Iris pigment epithelial cell (primary cell): ENCODE measurements around the gene DKC1.
"Not testable (repeated sequence)": the region's sequence is repeated elsewhere in the genome, so short reads cannot be mapped to it uniquely, and the experiment has no call there.

Experiments used
- DNase-seq: peaks from one replicate; pipeline ENCODE4 v3.0.0-alpha.2; 2011; ENCODE audit warnings: low read depth

The DKC1 gene

DNA sequence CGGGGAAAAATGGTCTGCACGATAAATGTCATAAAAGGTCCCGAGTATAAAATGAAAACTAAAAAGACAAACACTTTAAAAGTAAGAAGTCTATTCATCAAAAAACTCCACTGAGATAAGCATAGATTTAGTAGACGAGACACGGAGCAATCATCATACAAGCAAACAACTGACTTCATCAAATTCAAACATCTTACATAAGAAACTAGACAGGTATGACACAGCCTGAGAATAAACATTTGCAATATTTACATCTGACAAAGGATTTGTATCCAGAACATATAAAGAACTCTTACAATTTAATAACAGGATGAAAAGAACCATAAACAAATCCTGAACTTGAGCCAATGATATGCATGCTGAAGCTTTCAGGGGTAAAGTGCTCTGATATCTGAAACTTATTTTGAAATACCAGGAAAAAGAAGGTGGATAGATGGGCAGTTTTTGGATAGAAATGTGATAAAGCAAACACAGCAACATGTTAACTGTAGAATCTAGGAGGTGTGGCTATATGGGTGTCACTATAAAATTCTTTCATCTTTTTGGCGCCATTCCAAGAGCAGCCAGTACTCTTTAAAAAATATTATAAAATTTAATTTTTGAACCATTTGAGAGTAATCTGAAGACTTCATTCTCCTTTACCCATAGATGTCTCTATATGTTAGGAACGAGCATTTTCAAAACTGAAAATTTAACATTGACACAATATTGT lies 30.6 kb downstream of the DKC1 start:
- DNase-seq = no peak

DNA sequence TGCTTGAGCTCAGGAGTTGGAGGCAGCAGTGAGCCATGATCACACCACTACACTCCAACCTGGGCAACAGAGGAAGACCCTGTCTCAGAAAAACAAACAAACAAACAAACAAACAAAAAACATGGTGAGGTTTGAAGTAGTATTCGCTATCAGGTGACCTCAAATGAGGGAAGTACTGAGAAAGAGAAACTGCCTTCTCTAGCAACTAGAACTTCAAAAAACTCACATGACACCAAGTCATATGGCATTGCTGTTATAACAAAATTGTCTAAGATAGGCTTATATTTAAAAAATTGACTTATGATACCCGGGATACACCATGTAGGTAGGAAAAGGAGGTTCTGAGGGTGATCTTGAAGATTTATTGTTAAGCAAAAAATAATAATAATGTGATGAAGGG lies 32.4 kb downstream of the DKC1 start:
- no peak for DNase-seq

DNA sequence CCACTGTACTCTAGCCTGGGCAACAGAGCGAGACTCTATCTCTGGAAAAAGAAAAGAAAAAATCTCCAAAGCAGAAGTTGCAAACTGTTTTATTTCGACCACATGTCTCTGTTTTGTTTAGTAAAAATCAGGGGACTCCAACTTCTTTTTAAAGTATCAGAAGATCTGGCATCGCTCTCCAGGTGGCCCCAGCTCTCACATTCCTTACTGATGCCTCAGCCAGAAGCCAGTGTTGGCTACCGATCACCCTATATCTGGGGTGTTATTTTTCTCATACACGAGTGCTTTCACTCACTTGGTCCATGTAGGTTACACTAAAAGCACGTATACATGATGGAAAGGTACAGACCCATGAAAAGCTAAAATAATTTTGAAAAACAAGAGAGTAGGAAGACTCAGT lies 34.3 kb downstream of the DKC1 start:
- DNase-seq = peak; percentile 34

DNA sequence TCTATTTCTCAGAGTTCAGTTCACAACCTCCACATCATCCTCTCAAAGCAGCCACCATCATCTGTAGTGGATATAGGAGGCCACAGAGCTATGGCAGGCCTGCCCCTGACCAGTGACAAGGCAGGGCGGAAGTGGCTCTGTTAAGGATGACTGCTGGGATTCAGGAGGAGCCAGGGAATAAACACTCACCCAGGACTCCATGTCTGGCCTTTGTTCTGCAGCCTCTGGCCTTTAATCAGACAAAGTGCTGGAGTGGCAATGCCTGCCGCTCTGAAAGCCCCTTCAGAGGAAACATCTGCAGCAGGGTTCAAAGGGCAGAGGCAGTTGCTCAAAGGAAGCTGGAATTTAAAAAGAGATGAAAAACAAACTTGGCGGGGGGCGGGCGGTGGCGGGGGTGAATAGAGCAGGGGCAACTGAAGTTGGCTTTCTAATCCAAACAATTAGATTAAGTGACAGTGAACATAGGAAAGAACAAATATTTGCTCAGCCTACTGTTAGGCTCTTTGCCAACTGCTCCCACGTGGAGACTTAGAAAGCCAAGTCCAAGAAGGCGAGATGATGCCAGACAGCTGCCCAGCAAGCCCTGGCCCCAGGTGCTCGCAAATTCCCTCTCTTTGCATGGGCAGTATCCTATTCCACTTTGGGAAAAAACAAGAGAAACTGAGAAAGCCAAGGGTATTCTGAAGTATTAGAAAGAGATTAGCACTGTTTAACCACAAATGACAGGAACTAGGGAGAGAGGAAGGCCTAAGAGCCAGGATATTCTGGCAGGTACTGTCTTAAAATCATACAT lies 37.1 kb downstream of the DKC1 start:
- DNase-seq = peak; percentile 31

DNA sequence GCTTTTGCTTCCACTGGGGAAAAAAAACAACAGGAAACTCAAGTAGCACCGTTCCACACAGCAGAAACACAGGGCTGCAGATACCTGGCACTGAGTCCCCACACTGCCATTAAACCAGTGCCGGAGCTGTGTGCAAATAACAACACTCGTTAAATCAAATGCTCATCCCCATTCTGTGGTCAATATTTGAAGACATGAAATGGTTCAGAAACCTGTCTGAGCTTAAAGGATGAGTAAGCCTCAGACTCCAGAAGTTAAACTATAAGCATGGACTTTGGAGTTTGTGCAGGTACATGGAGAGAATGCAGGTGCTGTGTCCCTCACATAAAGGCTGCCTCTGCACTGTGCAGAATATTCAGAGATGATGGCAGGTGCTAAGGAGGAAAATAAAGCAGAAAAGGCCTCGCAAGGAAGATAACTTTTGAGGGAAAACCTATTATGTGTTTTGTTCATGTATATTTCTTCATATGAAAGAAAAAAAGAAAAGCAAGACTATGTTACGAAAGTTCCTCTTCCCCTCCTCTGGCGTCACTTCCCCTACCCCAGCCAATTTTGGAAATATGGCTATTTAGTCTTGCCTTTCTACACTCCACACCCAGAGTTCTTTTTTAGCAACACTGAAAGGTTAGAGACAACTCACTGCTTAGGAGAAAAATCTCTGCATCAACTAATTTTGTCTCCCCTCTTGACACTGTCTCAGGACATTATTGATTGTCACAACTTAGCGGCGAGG lies 38.0 kb downstream of the DKC1 start:
- DNase-seq = no peak

DNA sequence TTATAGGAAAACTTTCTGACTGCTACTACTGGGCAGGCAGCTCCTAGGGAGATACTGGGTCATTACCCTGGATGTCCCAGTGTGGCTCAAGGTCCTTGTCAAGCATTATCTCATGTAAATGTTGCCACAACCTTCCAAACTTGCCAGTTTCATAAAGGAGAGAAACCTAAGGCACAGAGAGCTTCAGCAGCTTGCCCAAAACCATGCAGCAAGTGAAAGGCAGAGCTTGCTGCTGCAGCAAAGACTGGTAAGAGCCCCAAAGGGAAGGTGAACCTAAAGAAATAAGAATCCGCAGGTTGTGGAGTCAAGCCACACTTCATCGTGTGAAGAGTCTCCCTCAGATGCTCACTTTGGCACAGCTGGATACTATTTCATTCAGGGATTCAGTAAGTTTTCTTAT lies 40.3 kb downstream of the DKC1 start:
- DNase-seq = no peak

DNA sequence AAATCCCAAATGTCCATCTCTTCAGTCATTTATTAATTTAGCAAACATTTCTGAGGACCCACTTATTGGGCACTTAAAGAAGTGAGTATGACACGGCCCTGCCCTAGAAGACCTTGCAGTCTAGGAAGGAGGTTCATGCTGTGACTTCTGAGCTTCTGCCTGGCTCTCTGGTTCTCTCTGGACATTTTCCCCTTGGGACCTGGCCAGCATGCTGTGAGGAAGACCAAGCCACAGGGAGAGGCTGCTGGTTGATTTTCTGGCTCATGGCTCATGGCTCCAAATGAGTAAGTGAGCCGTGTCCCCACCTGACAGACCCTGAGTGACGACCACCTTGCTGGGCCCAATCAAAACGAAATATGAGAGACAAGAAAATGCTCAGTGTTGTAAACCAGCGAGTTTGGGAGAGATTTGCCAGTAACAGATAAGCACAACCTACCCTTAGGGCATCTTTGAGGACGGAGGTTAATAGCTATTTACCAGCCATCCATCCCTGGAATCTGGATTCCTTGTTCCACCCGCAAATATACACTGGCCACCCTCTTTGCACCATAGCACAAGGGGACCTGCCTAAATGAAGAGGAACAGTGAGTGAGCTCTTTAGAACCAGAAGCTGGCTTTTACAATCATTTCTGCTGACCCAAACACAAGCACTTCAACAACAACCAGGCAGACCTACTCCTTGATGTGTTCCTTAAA lies 41.7 kb downstream of the DKC1 start:
- DNase-seq = no peak

DNA sequence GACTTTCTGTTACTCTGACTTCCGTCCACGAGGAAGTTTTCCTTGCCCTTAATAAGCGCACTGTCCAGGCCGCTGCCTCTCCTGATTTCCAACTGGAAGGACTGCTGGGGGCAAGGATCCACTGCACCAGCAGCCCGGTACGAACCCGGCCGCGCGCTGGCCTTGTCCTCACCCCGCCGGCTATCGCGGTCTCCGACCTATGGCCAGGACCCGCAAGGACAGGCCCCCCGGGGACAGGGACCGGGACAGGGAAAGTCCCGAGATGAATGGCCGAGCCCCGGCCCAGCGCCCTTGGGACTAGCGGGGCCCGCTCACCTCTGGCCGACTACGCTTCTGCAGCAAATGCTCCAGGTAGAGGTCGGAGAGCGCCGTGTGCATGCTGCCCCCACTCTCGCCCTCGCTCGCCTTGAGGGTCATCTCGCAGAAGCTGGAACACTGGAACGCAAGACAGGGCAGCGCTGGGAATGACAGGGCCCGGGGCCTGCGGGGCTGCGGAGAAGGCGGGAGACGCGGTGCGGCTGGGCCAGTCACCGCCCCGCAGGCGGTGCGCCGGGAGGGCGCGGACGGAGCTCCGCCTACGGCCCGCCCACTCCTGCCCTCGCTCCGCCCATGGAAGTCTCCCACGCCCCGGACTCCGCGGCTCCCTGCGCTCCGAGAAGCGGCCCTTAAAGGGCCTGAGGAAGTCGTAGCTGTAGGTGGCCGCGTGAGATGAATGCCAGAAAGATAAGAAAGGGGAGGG lies 42.5 kb downstream of the DKC1 start, which contains the start of gene MPP1:
TSS of gene MPP1 (minus strand) at position 529 of the 739 bp plus-strand sequence. CDS start at position 417, 112 bp downstream.
- DNase-seq = peak; percentile 80

DNA sequence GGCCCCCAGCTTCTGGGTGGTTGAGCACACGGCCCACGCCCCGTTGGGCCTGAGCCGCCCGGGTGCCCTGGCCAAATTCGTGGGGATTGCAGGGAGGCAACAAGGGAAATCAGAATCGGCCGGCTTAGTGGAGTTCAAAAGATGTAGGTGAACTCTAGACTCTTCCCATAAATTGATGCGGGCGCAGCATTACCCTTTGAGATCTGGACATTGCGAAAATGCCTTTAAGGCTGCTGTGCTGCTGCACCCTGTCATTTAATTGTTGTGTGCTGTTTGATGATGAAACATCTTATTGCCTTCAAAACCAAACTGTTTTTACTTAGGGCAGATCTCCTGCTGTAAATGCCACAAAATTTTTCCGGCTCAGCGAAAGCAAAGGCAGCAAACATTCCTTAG lies 43.0 kb downstream of the DKC1 start:
- DNase-seq = peak; percentile 48

DNA sequence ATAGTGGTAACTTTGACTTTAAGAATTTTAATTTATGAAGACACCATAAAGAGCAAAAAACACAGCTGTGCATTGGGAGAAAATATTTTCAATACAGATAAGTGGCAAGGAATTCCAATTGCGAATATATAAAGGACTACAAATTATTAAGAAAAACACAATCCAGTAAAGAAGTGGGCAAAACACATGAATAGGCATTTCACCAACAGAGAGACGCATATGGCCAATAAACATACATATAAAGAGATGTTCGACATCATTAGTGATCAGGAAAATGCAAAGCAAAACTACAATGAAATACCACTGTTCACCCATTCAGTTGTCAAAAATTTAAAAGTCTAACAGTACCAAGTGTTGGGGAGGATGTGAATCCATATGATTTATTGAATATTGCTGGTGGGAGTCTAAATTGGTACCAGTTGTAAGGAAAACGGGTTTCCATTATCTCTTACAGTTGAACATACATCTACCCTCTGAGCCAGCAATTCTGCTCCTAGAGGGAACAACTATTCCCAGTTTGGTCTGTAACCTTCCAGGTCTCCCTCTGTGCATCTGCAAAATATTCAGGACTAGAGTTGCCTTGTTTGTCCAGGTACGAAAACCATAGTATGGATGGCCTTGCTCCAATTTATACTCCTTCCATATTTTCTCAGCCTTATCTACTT lies 44.3 kb downstream of the DKC1 start:
- no peak for DNase-seq

DNA sequence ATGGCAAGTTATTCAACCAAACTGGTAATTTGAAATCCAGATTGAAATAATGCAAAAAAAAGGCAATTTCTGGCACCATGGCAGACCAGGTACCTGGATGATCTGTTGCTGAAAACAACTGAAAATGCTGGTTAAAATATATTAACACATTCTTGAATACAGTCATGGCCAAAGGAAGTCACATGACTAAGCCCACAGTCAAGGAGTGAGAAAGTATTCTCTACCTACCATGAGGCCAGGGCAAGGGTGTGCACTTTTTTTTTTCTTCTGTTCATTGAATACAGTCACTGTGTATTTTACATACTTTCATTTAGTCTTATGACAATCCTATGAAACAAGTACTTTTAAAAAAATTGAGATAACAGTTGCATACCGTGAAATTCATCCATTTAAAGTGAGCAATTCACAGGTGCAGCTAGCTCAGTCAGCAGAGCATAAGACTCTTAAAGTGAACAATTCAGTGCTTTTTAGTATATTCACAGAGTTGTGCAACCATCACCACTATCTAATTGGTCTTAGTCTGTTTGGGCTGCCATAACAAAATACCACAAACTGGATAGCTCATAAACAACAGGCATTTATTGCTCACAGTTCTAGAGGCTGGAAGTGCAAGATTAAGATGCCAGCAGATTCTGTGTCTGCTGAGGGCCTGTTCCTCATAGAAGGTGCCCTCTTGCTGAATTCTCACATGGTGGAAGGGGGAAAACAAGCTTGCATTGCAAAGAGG lies 47.4 kb downstream of the DKC1 start:
- DNase-seq = peak; percentile 45

DNA sequence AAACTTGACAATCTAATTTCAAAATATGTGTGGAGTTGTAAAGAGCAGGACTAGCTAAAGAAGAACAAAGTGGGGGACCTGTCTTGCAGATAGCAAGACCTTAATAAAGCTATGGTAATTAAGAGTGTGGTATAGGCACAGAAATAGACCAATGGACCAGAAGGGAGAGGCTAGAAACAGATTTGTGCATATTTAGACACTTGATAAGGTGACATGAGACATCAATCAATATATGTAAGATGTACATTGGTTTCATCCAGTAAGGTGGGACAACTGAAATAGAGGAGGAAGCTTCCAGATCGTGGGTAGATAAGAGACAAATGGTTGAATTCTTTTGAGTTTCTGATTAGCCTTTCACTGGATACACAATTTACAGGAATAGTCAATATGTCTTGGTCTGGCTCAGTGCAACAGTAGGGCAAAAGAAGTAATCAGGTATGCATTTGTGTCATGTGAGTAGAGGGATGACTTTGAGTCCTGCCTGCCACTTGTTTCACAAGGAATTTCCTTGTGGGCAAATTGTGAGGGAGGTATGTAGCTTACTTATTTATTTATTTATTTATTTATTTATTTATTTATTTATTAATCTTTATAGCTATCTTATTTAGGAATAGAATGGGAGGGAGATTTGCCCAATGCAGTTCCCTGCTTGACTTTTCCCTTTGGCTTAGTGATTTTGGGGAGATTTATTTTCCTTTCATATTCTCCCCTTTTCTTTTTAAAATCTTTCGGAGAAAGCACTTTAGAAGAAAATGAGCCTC lies 49.9 kb downstream of the DKC1 start:
- DNase-seq = no peak

DNA sequence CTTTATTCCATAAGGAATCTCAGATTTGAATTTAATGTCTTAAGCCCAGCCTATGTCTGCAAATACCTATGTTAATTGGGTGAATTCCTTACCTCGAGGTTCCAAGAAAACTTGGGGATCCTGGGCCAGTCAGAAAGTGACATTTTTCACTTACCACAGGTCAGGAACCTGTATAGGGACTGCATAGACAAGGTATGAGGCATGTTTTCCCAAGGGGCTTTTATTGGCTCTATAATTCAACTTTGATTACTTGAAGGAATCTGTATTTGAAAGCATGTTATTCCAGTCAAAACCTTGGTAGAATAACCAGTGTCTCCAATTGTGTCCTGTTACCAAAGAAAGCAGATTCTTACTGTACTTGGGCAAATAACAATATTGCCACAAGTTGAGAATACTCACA lies 51.1 kb downstream of the DKC1 start:
- no peak for DNase-seq

DNA sequence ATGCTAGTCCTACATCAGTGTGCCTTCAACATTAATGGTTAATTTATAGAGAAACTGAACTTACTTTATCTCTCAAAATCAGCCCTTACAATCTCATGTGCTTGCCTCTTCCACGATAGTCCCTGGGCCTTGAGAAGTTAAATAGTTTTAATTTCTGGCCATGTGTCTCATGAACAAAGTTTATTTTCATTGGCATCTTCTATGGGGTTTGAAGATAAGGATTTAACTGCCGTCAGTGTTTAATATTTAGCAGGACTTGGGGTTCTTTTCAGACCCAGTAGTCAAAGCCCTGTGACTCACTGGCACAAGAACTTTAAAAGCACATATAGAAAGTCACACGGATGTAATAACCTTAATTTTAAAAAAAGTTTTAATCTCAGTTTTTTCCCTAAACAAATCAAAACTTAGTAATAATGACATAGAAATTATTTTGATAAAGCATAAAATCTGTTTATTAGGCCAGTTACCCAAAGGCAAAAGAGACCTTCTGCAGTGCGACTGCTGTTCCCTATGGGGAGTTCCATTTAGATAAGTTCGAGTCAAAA lies 52.7 kb downstream of the DKC1 start:
- DNase-seq = peak; percentile 78

DNA sequence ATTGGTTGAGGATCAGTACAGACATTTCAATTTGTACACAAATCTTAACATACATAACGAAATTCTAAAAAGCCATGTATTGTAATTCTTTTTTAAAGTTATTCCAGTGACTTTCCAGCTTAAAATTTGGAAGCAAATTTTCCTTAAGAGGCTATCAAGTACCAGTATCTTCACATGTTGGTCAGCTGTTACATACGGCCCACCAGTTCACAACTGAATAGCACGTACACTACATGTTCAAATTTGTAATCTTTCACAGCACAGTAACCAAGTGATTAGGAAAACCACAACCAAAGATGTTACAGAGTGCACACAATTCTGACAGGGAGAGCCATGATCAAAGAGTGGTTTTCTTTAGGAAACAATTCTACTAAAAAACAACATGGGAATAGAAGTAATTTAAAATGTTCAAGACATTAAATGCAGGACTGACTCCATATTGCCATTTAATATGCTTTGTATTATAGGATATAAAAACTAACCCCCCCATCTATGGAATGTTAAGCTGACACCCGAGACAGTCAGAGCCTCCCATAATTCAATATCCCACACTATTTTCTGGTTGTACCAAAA lies 53.7 kb downstream of the DKC1 start:
- DNase-seq = not testable (repeated sequence)

DNA sequence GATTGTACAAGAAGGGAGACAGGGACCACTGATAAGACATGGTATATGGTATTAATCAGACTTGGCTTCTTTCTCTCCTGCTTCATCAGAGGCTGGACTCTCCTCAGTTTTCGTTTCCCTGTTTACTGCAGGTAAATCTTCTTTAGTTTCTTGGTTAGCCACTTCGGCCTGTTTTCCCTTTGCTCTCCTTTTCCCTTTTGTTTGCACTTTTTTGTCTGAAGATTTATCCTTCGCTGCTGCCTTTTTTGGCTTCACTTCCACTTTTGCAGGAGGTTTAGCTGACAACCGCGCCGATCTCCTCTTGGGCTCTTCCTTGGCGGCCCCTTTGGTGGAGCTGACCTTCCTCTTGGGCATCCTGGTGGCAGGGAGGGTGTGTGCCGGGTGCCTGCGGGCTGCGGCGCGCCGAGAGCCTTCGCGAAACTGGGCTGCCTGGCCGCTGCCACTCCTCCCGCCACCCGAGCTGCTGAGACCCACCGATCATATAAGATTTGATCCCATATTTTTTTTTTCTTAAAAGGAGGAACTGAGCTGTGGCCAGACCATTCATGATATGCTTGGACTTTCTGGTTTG lies 54.5 kb downstream of the DKC1 start:
- DNase-seq = not testable (repeated sequence)

DNA sequence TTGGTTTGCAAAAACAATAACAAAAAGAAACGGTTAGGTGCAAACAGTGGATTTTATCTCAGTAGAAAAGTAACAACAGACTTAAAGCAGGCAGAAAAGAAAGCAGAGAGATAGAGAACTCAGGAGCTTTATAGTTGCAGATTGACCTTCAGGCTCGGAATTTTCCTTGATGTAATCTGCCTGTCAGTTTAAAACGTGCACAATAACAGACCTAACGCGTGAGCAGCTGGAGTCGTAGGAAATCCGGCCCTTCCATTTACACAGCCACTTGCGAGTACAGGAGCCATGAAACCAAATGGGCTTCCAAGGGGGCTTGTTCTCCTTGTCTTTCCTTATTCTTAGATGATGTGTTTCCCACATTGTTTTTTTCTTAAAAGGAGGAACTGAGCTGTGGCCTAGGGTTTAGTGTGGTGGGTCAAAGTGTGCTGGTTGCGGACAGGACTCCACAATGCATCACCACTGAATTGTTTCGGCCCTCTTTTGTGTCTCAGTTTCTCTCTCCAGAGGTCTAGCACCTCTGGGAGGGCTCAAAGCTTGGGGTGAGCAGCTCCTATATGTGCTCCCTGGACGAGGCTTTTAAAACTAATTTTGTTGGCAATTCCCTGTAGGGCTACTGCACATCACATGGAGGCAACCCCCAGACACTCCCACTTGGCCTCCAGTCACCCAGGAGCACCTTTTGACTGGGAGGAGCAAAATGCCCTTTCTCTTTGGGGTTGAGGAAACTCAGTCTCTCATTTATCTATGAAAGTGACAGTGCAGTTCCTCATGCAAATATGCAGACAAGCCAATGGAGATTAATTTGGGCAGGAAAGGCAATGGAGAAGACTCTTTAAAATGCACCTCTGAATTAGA lies 56.5 kb downstream of the DKC1 start:
- peak; percentile 10 for DNase-seq
